SU-DHL-6 (cell line): ENCODE results near the gene TENT5A.

Source experiments
- H2AFZ ChIP-seq: fragments of 200-600 bp; sonication (generic); 2 replicates; pipeline ENCODE4 v1.6.1; 2014; ENCODE audit warnings: low read depth, mild to moderate bottlenecking, moderate library complexity, mixed read lengths, antibody characterized with exemption, low read length; ENCODE audit not compliant: severe bottlenecking
- H3F3A ChIP-seq: fragments of 200-600 bp; shearing (Covaris generic); 2 replicates; pipeline ENCODE4 v1.6.0; 2016; ENCODE audit warnings: antibody characterized with exemption, mild to moderate bottlenecking; ENCODE audit not compliant: insufficient read depth
- H3K27ac ChIP-seq: fragments of 200-600 bp; sonication (generic); 2 replicates; pipeline ENCODE4 v1.5.1; 2016; ENCODE audit warnings: low read depth, mild to moderate bottlenecking, low read length, moderate library complexity, mixed read lengths
- H3K27me3 ChIP-seq: fragments of 200-600 bp; sonication (generic), shearing (Covaris generic); 2 replicates; pipeline ENCODE4 v1.6.0; 2014; ENCODE audit warnings: mild to moderate bottlenecking, low read length
- H3K36me3 ChIP-seq: fragments of 200-600 bp; sonication (generic); 2 replicates; pipeline ENCODE4 v1.6.1; 2014; ENCODE audit warnings: mild to moderate bottlenecking, low read length, mixed read lengths
- H3K4me2 ChIP-seq: fragments of 300-600, 200-600 bp; shearing (Covaris generic), sonication (generic); 2 replicates; pipeline ENCODE4 v1.6.0; 2014; ENCODE audit warnings: low read length, low read depth, mild to moderate bottlenecking; ENCODE audit not compliant: poor library complexity, severe bottlenecking
- H3K4me3 ChIP-seq: fragments of 200-600 bp; sonication (generic); 2 replicates; pipeline ENCODE4 v1.5.1; 2014; ENCODE audit warnings: antibody characterized with exemption, low read length, mild to moderate bottlenecking, mixed read lengths; ENCODE audit not compliant: insufficient read depth, poor library complexity, severe bottlenecking
- H3K79me2 ChIP-seq: fragments of 200-600 bp; sonication (generic); 2 replicates; pipeline ENCODE4 v1.6.1; 2014; ENCODE audit warnings: mild to moderate bottlenecking, low read length, moderate library complexity; ENCODE audit not compliant: insufficient read depth
- H3K9ac ChIP-seq: fragments of 200-600 bp; sonication (generic); 2 replicates; pipeline ENCODE4 v1.7.0; 2014; ENCODE audit warnings: mild to moderate bottlenecking, low read length
- H3K9me2 ChIP-seq: fragments of 200-600 bp; sonication (generic); replicated peaks from 2 replicates; pipeline ENCODE4 v1.6.1; 2014; ENCODE audit warnings: low read length; ENCODE audit not compliant: insufficient read depth
- H3K9me3 ChIP-seq: fragments of 200-600 bp; sonication (generic); 2 replicates; pipeline ENCODE4 v1.6.1; 2014; ENCODE audit warnings: low read length, mixed read lengths; ENCODE audit not compliant: insufficient read depth
- H4K20me1 ChIP-seq: fragments of 200-600 bp; sonication (generic); 2 replicates; pipeline ENCODE4 v1.6.1; 2014; ENCODE audit warnings: low read depth, mild to moderate bottlenecking, antibody characterized with exemption, low read length, moderate library complexity, mixed read lengths
- EZH2phosphoT487 ChIP-seq: fragments of 200-600 bp; sonication (generic), shearing (Covaris generic); conservative IDR thresholded peaks from 2 replicates; pipeline ENCODE4 v1.6.1; 2018; ENCODE audit warnings: mild to moderate bottlenecking, antibody characterized with exemption, low read length, moderate library complexity, mixed read lengths
- TF ChIP-seq, protein P1 (sequence below): fragments of 200-600 bp; sonication (generic); IDR thresholded peaks from one replicate; pipeline ENCODE4 v1.5.1; 2017; ENCODE audit warnings: antibody characterized with exemption, mild to moderate bottlenecking, low read length, moderate library complexity; ENCODE audit not compliant: insufficient read depth, poor library complexity, severe bottlenecking

TENT5A gene

DNA sequence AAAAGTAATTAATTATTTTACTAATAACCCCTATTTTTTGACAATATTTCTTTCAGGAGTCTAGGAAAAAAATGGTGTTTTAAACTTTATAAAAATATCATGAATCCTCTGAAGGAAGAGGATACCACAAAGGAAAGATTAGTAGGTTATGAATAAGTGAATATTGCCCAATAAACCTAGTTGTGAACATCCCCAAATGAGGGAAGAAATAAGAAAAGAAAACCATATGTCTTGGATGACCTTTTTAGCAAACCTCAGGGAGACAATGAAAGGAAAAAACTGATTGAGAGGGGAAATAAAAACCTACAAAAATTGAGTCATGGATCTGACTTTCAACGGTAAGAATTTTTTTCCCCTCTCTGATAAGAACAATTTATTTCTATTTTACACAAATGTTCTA is 34.4 kb downstream of the TENT5A start:
- Histone ChIP-seq H3K27ac (no peak overlapping the region), H2AFZ (no peak overlapping the region), H3K9me3 (no peaks in the 10 kb centered on the region), H3K9ac (no peak overlapping the region), H3K4me2 (no peak overlapping the region), H3K27me3 (no peaks in the 10 kb centered on the region), H3K36me3 (no peaks in the 10 kb centered on the region), H3K4me3 (no peak overlapping the region), H3K79me2 (no peaks in the 10 kb centered on the region), H3F3A (no peaks in the 10 kb centered on the region), H4K20me1 (no peaks in the 10 kb centered on the region), H3K9me2 (no peaks in the 10 kb centered on the region; the same call in 1 of the 2 replicates)
- TF ChIP-seq, protein P1, sequence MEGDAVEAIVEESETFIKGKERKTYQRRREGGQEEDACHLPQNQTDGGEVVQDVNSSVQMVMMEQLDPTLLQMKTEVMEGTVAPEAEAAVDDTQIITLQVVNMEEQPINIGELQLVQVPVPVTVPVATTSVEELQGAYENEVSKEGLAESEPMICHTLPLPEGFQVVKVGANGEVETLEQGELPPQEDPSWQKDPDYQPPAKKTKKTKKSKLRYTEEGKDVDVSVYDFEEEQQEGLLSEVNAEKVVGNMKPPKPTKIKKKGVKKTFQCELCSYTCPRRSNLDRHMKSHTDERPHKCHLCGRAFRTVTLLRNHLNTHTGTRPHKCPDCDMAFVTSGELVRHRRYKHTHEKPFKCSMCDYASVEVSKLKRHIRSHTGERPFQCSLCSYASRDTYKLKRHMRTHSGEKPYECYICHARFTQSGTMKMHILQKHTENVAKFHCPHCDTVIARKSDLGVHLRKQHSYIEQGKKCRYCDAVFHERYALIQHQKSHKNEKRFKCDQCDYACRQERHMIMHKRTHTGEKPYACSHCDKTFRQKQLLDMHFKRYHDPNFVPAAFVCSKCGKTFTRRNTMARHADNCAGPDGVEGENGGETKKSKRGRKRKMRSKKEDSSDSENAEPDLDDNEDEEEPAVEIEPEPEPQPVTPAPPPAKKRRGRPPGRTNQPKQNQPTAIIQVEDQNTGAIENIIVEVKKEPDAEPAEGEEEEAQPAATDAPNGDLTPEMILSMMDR: no peak
- TF ChIP-seq EZH2phosphoT487: no peak

DNA sequence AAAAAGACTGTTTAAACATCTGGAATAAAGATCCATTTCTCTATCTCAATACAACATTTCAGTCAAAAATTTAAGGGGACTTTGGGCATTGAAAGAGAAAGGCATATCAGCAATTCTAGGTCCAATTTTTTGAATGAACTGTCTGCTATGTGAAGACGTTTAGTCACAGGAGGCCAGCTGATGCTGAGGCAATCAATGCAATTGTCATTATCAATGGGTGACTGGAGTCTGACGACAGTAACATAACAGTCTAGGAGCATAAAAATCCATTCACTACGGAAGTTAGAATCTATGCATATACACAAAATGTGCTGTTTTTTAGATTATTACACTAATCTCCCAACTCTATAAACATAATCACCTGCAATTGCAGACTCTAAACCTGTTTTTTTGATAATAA is 37.8 kb downstream of the TENT5A start:
- Histone ChIP-seq H3K79me2 (no peaks in the 10 kb centered on the region), H4K20me1 (no peaks in the 10 kb centered on the region), H3K36me3 (no peaks in the 10 kb centered on the region), H3K9me3 (no peaks in the 10 kb centered on the region), H3F3A (no peaks in the 10 kb centered on the region), H2AFZ (no peak overlapping the region), H3K9me2 (no peaks in the 10 kb centered on the region), H3K27me3 (no peaks in the 10 kb centered on the region), H3K4me2 (no peak overlapping the region), H3K27ac (no peak overlapping the region), H3K9ac (no peak overlapping the region), H3K4me3 (no peak overlapping the region)
- TF ChIP-seq EZH2phosphoT487: no peak
- TF ChIP-seq, protein P1: no peak

DNA sequence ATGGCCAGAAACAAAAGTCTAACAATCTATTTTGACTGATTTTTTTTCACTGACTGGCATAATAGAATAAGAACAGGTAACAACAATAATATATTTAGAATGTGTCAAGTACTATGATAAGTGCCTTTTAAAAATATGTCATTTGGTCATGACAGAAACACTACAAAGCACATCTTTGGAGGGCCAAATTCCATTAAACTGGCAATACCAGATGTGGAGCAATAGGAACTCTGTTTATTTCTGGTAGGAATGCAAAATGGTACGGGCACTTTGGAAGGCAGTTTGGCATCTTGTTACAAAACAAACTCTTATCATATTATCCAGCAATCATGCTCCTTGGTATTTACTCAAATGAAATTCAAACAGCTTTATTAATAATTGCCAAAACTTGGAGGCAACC is 39.3 kb downstream of the TENT5A start:
- no peak overlapping the region for H2AFZ ChIP-seq
- TF ChIP-seq EZH2phosphoT487: no peak
- TF ChIP-seq, protein P1: no peak
- no peak overlapping the region for H3K4me3 ChIP-seq
- H3K4me2 ChIP-seq: no peak overlapping the region
- H3K9ac ChIP-seq: no peak overlapping the region
- H3K9me3 ChIP-seq: no peaks in the 10 kb centered on the region
- H3K79me2 ChIP-seq: no peaks in the 10 kb centered on the region
- H4K20me1 ChIP-seq: no peaks in the 10 kb centered on the region
- no peaks in the 10 kb centered on the region for H3K36me3 ChIP-seq
- no peak overlapping the region for H3K27ac ChIP-seq
- H3K9me2 ChIP-seq: no peaks in the 10 kb centered on the region
- H3F3A ChIP-seq: no peaks in the 10 kb centered on the region
- no peaks in the 10 kb centered on the region for H3K27me3 ChIP-seq
